GM23248 (cell line): ENCODE results near the gene OR52E4.

Source experiments
- EZH2 ChIP-seq: fragments of 200-600 bp; sonication (generic); IDR thresholded peaks from 2 replicates; pipeline ENCODE4 v1.6.1; 2018; ENCODE audit warnings: antibody characterized with exemption, mild to moderate bottlenecking; ENCODE audit not compliant: insufficient read depth, poor library complexity, severe bottlenecking
- EZH2phosphoT487 ChIP-seq: fragments of 200-600 bp; sonication (generic); IDR thresholded peaks from 2 replicates; pipeline ENCODE4 v1.6.1; 2018; ENCODE audit warnings: antibody characterized with exemption, moderate library complexity, mild to moderate bottlenecking, low read depth; ENCODE audit not compliant: insufficient read depth

GRCh38 chr11:5837695-5838094 lies 42.7 kb upstream of the OR52E4 start:
- TF ChIP-seq EZH2 (no peak), EZH2phosphoT487 (no peak)
